Activated CD4-positive, alpha-beta T cell treated with anti-CD3 and anti-CD28 coated beads, Interleukin-2, amount 50 U/mL, for 4 hours (primary cell): ENCODE measurements around the gene ADIPOR2.
"Not testable (repeated sequence)": the region's sequence is repeated elsewhere in the genome, so short reads cannot be mapped to it uniquely, and the experiment has no call there.

Experiments used
- DNase-seq, 2 experiments: peaks; one replicate each; pipeline ENCODE4 v3.0.0-alpha.2; 2020

The ADIPOR2 gene

GRCh38 chr12:1815814-1816729 is 125.2 kb downstream of the ADIPOR2 start:
- no peak for DNase-seq

DNA sequence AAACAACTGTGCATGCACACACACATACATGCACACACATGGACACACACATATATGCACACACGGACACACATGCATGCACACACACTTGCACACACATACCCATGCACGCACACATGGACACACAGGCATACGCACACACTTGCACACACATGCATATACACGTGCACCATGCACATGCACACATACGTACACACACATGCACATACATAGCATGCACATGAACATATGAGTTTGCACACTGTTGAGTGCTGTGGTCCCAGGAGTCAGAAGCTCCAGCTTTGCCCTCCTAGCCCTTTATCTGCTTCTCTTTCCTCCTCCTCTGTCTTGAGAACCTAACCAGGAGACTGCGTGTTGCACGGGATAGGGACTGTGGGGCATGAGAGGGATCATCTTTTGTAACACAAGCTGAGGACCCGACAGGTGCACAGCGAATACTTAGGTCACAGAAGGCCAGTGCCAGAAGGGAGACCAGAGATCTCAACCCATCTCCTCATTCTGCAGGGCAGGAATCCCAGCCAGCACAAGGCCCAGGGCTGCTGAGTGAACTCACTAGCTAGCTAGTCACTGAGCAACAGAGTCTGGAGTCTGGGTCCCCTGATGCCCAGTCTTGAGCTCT is 126.0 kb downstream of the ADIPOR2 start:
- DNase-seq: no peak

GRCh38 chr12:1817928-1818327 is 127.1 kb downstream of the ADIPOR2 start:
- not testable (repeated sequence) for DNase-seq

- no peak for DNase-seq
These were observed 128.2 kb downstream of the ADIPOR2 start for GRCh38 chr12:1819050-1819449.

- no peak for DNase-seq
These were observed 128.7 kb downstream of the ADIPOR2 start for GRCh38 chr12:1819571-1819970.

DNA sequence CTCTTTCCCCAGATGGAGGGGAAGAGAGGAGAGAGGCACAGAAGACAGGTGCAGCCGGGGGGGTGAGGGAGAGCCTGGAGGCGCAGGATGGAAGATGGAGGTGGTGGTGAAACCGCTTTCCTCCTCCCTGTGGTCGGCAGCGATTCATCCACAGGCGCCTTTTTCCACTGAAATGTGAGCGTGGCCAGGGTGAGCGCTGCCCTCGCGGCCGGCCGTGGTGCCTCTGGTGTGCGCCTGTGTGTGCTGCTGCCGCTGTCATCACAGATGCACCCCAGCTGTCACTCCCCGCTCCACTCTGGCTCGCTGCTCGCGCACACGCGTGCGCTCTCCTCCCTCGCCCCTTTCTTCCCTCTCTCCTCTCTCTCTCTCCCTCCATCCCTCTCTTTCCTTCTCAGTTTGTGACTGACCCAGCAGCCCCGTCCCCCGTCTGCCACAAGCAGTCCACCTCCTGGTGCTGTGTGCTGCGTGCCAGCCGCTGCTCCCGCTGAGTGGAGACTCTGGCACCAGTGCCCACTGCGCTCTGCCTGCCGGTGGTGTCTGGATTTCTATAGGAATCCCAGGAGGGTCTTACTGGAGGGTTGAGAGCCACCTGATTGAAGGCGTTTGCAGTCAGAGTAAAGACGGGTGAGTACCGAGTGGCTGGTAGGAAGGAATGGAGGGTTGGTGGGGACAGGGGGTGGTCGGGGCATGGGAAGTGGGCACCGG is 129.5 kb downstream of the ADIPOR2 start, which contains the start of gene LRTM2:
LRTM2 (plus strand) TSS at position 375 of the 705 bp plus-strand sequence. CDS start 7,584 bp downstream, outside the sequence.
- DNase-seq: no peak

DNA sequence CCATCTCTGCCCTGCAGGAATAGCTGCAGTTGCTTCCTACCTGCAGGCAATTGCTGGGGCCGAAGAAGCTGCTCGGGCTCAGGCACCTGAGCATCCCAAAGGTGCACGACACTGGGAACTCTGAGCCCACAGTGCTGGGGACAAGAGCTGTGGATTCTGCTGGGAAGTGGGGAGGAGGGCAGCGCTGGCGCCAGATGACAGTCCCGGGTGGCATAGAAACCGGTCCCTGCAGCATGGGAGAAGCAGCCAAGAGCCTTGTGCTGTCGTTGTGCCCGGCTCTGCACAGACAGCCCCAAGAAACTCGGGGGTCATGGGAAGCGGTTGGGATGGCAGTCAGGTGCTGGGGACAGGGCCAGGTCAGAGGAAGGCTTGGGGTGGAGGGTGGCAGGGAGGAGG is 130.0 kb downstream of the ADIPOR2 start:
- DNase-seq: no peak

DNA sequence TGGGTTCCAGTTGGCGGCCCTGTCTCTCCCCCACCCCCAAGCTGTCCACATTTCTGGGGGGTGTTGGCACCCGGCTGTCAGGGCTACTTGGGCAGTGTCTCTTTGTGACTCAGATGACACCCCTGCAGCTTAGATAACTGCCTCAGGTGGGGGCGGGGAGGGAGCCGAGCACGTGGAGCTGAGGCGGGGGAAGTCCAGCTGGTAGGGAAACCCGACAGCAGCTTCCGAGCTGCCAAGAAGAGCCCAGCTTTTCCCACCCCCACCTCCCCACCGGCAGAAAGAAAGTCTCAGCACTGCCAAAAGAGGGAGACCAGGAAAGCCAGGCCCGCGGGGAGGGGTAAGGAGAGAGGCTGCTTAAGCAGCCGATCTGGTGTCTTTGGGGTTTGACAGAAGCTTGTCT is 130.9 kb downstream of the ADIPOR2 start:
- no peak for DNase-seq

- no peak for DNase-seq
These were observed 131.8 kb downstream of the ADIPOR2 start for GRCh38 chr12:1822699-1823098.

- DNase-seq: no peak
These were observed 132.4 kb downstream of the ADIPOR2 start for GRCh38 chr12:1823237-1823636.

DNA sequence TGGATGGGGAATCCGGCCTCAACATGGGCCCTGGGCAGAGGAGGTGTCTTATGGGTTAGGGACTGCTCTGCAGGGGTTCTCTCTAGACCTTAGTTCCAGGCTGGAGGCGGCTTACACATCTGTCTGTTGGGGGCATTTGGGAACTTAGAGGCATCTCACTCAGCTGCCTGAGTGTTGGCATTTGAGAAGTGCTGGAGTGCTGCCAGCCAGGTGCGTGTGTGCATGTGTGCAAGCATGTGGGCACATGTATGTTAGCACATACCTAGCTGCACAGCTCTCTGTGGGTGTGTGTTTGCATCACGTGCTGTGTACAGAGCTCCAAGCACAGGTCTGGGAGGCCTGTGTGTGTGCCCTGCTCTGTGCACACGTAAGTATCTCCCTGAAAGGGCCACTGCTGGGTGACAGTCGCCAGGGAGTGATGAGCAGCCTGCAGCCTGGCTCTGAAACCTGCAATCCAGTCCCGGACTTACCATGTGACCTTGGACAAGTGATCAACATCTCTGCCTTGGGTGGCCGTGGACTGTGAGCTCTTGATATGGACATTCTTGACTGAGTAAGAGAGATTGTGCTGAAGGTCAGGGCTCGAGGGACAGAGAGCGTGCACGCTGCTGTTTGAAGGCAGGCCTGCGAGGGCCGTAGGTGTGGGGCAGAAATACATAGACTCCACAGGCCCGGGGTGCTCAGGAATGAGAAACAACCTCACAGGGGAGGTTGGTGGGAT is 134.7 kb downstream of the ADIPOR2 start:
- no peak for DNase-seq

- no peak for DNase-seq
These were observed 135.5 kb downstream of the ADIPOR2 start for GRCh38 chr12:1826401-1826800.

DNA sequence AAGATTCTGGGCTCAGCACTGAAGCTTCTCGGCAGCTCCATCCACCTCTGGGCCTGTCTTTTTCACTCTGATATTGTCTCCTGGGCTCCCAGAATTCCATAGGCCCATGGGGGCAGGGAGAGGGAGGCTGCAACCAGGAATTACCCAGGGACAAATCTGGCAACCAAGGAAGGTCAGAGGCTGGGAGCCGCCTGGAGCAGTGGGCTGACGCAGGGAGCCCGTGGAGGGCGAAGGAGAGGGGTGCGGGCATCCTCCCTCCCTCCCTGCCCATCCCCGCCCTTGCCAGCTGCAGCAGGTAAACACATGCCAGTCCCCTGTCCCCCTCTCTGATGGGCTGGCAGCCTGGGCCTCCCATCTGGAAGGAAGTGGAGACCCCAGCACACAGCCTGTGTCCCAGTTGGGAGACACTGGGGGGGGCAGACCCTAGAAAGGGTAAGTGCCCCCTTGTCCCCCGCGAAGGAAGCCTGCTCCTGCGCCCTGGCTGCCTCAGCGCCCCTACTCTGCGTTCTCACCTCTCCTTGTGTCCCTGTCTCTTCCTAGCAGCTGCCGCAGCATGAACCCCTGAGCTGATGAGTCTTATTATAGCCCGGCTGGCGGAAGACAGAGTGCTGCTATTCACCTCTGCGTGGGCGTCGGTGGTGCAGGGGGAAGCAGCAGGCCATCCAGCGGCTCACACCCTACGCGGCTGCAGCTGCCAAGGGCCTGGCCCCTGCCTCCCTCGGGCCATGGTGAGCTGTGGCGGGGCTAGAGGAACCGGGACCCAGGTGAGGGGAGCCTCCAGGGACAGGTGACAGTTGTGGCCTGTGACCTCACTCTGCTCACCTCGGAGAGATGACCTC is 136.2 kb downstream of the ADIPOR2 start:
- DNase-seq: no peak

- DNase-seq: no peak
These were observed 137.2 kb downstream of the ADIPOR2 start for GRCh38 chr12:1827826-1828805.

DNA sequence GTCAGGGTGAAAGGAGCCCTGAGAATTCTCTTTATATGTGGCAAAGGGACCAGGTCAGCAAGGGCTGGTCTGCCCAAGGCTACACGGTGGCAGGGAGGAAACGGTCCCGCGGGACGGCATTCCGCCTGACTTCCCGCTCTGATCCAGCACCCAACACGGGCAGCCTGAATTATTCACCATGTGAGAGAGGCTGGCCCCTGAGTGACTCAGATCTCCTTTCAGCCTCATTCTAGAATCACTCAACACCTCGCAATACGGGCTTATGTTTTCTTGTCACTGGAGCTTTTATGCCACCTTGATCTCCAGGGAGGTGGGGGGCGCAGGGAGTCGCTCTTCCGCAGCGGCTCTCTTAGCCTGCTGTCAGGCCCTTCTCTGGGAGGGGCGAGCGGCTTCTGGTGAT is 138.0 kb downstream of the ADIPOR2 start:
- no peak for DNase-seq

DNA sequence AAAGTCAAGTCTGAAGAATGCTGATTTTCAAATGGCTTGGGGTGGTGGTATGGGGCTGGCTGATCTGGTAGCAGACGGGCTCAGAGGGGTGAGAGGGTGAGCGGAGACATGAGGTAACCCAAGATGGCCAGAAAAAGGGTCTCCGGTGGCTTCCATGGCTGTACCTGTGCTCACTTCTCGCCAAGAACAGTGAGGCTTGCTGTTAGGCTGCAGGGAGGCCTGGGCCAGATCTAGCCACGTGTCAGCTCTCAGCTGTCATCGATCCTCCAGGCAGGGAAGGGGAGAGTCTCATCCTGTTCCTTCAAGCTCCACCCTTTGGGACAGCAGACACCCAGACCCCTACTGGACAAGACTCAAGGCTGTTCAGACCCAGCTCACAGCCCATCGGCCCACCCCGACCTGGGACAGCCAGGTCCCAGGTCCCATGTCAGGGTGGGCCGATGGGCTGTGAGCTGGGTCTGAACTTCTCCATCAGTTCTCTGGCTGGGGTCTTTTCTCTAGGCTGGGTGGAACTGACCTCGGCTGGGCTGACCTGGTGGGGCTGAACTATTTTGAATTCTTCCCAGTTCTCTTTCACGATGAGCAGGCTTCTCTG is 138.5 kb downstream of the ADIPOR2 start:
- DNase-seq: no peak

DNA sequence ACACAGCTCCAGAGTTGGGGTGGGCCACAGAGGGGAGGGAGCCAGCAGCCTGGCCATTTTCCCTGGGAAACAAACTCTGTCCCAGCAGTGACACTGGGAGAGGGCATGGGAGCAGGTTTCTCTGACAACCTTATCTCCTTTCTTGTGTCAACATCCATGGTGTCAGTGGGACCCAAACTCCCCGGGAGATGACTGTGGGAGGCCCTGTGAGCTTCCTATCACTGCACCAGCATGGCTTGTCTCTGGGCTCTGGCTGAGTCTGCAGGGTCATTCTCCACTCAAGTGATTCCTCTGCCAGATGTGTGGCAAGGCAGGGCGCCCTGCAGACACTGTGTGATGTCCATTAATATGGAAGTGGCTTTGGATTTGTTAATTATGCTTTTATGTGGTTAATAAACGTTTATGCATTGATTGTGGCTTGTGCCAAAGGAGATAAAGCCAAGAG is 139.6 kb downstream of the ADIPOR2 start:
- DNase-seq: no peak

- no peak for DNase-seq
These were observed 140.4 kb downstream of the ADIPOR2 start for GRCh38 chr12:1830981-1831963.
